MM.1S (cell line): ENCODE data around the gene CILP.

Source experiments
- DNase-seq: peaks from one replicate; pipeline ENCODE4 v3.0.0-alpha.2; 2015
- H2AFZ ChIP-seq: fragments of 300-600 bp; sonication (generic); 2 replicates; pipeline ENCODE4 v1.6.0; 2016; ENCODE audit warnings: antibody characterized with exemption, low read length
- H3F3A ChIP-seq: fragments of 300-600 bp; sonication (generic); 2 replicates; pipeline ENCODE4 v1.6.1; 2016; ENCODE audit warnings: mild to moderate bottlenecking, antibody characterized with exemption, low read length, moderate library complexity, mixed read lengths; ENCODE audit not compliant: insufficient read depth
- H3K27ac ChIP-seq: fragments of 300-600 bp; sonication (generic); 2 replicates; pipeline ENCODE4 v1.5.1; 2016; ENCODE audit warnings: mild to moderate bottlenecking, low read length
- H3K27me3 ChIP-seq: fragments of 300-600 bp; sonication (generic); replicated peaks from 2 replicates; pipeline ENCODE4 v1.6.0; 2016; ENCODE audit warnings: low read length; ENCODE audit not compliant: insufficient read depth
- H3K36me3 ChIP-seq: fragments of 300-600 bp; sonication (generic); replicated peaks from 2 replicates; pipeline ENCODE4 v1.6.1; 2016; ENCODE audit warnings: mild to moderate bottlenecking, low read length, mixed read lengths; ENCODE audit not compliant: insufficient read depth
- H3K4me1 ChIP-seq: fragments of 300-600 bp; sonication (generic); 2 replicates; pipeline ENCODE4 v1.6.1; 2016; ENCODE audit warnings: low read length, mixed read lengths
- H3K4me2 ChIP-seq: fragments of 300-600 bp; sonication (generic); 2 replicates; pipeline ENCODE4 v1.6.0; 2016; ENCODE audit warnings: low read depth, low read length
- H3K4me3 ChIP-seq: fragments of 300-600 bp; sonication (generic); 2 replicates; pipeline ENCODE4 v1.5.1; 2016; ENCODE audit warnings: low read length, mixed read lengths
- H3K79me2 ChIP-seq: fragments of 300-600 bp; sonication (generic); 2 replicates; pipeline ENCODE4 v1.6.1; 2016; ENCODE audit warnings: mixed run types, low read length, mixed read lengths
- H3K9ac ChIP-seq: fragments of 300-600 bp; sonication (generic); 2 replicates; pipeline ENCODE4 v1.6.1; 2016; ENCODE audit warnings: low read length, mixed read lengths
- H3K9me2 ChIP-seq: fragments of 300-600 bp; sonication (generic); replicated peaks from 2 replicates; pipeline ENCODE4 v1.6.1; 2016; ENCODE audit warnings: mild to moderate bottlenecking, low read length, mixed read lengths; ENCODE audit not compliant: insufficient read depth
- H3K9me3 ChIP-seq: fragments of 300-600 bp; sonication (generic); replicated peaks from 2 replicates; pipeline ENCODE4 v1.6.1; 2016; ENCODE audit warnings: mild to moderate bottlenecking, low read length, mixed read lengths; ENCODE audit not compliant: insufficient read depth
- H4K20me1 ChIP-seq: fragments of 300-600 bp; sonication (generic); 2 replicates; pipeline ENCODE4 v1.6.1; 2016; ENCODE audit warnings: mild to moderate bottlenecking, low read length, moderate library complexity, mixed read lengths; ENCODE audit not compliant: insufficient read depth
- CTCF ChIP-seq: fragments of 300-600 bp; sonication (generic); IDR thresholded peaks from 2 replicates; pipeline ENCODE4 v1.5.1; 2016; ENCODE audit warnings: antibody characterized with exemption, low read length, mixed read lengths
- EZH2 ChIP-seq: fragments of 300-600 bp; sonication (generic); optimal IDR thresholded peaks from 2 replicates; pipeline ENCODE3; 2017; ENCODE audit warnings: low read depth, mild to moderate bottlenecking, antibody characterized with exemption, low read length, mixed read lengths
- EZH2phosphoT487 ChIP-seq: fragments of 300-600 bp; sonication (generic); IDR thresholded peaks from 2 replicates; pipeline ENCODE4 v1.6.1; 2018; ENCODE audit warnings: antibody characterized with exemption, low read length

CILP gene

DNA sequence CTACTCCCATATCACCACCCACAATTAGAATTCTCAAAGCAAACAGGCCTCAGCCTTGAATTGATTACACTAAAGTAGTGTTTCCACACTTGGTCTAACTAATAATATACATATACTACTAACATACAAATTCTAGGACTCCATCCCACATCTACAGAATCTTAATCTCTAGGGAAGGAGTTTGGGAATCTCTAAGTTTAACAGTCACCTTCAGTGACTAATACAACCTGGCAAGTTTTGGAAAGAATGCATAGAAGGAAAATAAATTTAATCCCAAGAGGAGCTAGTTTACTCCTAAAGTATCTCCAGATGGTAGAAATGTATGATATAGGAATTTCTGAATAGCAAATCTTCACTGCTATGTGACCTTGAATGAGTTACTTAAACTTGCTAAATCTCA lies 35.2 kb downstream of the CILP start:
- H2AFZ ChIP-seq = no peak overlapping the region
- H3K27me3 ChIP-seq = no peaks in the 10 kb centered on the region
- no peak overlapping the region for H3K4me2 ChIP-seq
- no peaks in the 10 kb centered on the region for H3K9me2 ChIP-seq
- peaks cover 7% of the 10 kb centered on the region; the same call in 1 of the 2 replicates for H4K20me1 ChIP-seq
- no peaks in the 10 kb centered on the region for H3F3A ChIP-seq
- H3K9me3 ChIP-seq = no peaks in the 10 kb centered on the region
- H3K4me3 ChIP-seq = no peak overlapping the region
- peaks cover 13% of the 10 kb centered on the region for H3K36me3 ChIP-seq
- no peak overlapping the region for H3K27ac ChIP-seq
- H3K79me2 ChIP-seq = peaks cover 65% of the 10 kb centered on the region
- DNase-seq = no peak
- TF ChIP-seq EZH2phosphoT487 = no peak
- no peak for TF ChIP-seq CTCF
- no peak for TF ChIP-seq EZH2
- no peaks in the 10 kb centered on the region for H3K4me1 ChIP-seq
- H3K9ac ChIP-seq = no peak overlapping the region

DNA sequence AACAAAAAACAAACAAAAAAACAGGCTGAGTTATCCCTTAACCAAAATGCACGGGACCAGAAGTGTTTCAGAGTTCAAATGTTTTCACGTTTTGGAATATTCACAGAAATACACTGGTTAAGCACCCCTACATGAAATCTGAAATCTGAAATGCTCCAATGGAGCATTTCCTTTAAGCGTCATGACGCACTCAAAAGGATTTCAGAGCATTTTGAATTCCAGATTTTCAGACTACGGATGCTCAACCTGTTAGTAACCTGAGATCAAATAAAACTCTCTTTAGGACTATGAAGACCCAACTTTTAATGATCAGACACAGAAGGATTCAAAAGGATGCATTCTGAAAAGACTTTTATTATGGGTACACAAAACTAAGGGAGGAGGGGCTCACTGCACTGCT lies 35.8 kb downstream of the CILP start:
- Histone ChIP-seq H4K20me1 (peaks cover 7% of the 10 kb centered on the region; the same call in 1 of the 2 replicates), H3K27me3 (no peaks in the 10 kb centered on the region), H3K4me3 (no peak overlapping the region), H3K79me2 (peaks cover 61% of the 10 kb centered on the region), H3K9me2 (no peaks in the 10 kb centered on the region), H3K27ac (no peak overlapping the region), H2AFZ (no peak overlapping the region), H3F3A (no peaks in the 10 kb centered on the region), H3K4me1 (no peaks in the 10 kb centered on the region), H3K4me2 (no peak overlapping the region), H3K9ac (no peak overlapping the region), H3K36me3 (peaks cover 13% of the 10 kb centered on the region), H3K9me3 (no peaks in the 10 kb centered on the region)
- TF ChIP-seq CTCF (no peak), EZH2 (no peak), EZH2phosphoT487 (no peak)
- no peak for DNase-seq

DNA sequence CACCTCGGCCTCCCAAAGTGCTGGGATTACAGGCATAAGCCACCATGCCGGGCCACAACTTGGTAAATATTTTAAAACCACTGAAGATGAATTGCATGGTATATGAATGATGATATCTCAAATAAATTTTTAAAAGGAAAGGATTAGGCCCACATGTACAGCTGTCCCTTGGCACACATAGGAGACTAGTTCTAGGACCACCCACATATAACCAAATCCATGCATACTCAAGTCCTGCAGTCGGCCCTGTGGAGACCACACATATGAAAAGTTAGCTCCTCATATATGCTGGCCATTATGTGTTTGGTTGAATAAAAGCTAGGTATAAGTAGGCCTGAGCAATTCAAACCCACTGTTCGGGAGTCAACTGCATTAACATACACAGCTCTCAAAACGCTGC lies 36.8 kb downstream of the CILP start:
- Histone ChIP-seq H4K20me1 (peaks cover 7% of the 10 kb centered on the region; the same call in 1 of the 2 replicates), H3K9me3 (no peaks in the 10 kb centered on the region), H3K36me3 (peaks cover 9% of the 10 kb centered on the region), H3K4me2 (no peak overlapping the region), H3K79me2 (peaks cover 58% of the 10 kb centered on the region), H3K9ac (no peak overlapping the region), H3K27me3 (no peaks in the 10 kb centered on the region), H3K27ac (no peak overlapping the region), H2AFZ (no peak overlapping the region), H3K4me3 (no peak overlapping the region), H3K9me2 (no peaks in the 10 kb centered on the region), H3F3A (no peaks in the 10 kb centered on the region), H3K4me1 (no peaks in the 10 kb centered on the region)
- TF ChIP-seq CTCF (no peak), EZH2 (no peak), EZH2phosphoT487 (no peak)
- no peak for DNase-seq
